Left renal cortex interstitium (tissue), 4 donors: ENCODE measurements around the gene FAT3. TPM values are rescaled to one million over a fixed set of nuclear protein-coding genes. Genes with fewer than 3 reads are reported as not detected.
A peak's percentile ranks its signal among the peaks of the same experiment; 100 is the strongest.

ENCODE experiments used
- DNase-seq, 4 donors: peaks; one replicate each; pipeline ENCODE4 v3.0.0-alpha.2; 2013; ENCODE audit warnings: low read depth in 4 of 4, low spot score in 2 of 4, missing footprints in 1 of 4
- polyA plus RNA-seq, 4 donors: library from polyadenylated mRNA; unstranded; fragments of 120-200 nt; gene quantifications; one replicate each; pipeline ENCODE4 v1.2.1, GENCODE V29; 2013; ENCODE audit not compliant: insufficient read length in 4 of 4

Gene FAT3
- polyA plus RNA-seq, 4 donors, result 6.9 to 14.5 (median 9.1) TPM

- peak in 1 of 4 donors; percentile 34 for DNase-seq
Measured at GRCh38 chr11:92227230-92227814, 2.7 kb downstream of the FAT3 start.

GRCh38 chr11:92227959-92228935, 3.6 kb downstream of the FAT3 start:
- no peak for DNase-seq

DNA sequence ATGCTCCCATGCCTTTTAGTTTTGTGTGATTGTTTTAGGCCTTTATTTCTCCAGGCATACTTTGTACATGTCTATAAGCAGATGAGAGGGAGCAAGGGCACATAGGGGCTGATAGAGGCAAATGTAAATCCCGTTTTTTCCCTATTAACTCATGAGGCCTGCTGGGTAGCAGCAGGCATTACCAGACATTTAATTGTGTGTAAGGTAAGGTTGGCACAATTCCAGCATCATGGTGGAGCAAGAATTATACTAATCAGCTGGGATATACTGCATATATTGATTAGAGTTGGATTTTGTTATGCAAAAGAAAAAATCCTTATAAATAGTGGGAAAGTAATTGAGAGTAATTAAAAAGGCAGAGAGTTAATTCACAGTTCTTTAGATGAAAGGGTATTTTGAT, 12.2 kb downstream of the FAT3 start:
- DNase-seq, result no peak

GRCh38 chr11:92240916-92241315, 16.3 kb downstream of the FAT3 start:
- DNase-seq, result no peak

DNA sequence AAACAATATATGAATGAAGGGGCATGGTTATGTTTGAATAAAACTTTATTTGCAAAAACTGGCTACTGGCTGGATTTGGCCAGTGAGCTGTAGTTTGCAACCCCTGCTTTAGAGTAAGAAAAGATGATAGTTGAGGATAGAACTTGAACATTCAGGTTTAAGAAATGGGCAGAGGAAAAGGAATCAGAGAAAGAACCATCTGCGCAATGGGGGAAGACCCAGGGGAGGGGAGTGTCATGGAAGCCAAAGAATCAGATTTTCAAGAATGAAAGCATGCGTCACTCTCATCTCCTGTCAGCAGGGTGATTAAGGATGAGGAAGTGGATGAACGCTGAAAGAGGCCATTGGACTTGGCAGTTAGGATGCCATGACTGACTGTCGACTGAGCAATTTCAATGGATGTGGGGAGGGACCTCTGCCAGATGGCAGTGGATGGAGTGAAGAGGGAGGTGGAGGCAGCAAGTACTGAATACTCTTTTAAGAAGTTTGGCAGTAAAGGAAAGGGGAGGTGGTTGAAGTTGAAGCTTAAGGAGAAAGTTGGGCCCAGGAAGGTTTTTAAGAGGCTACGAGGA, 21.2 kb downstream of the FAT3 start:
- DNase-seq, result no peak

GRCh38 chr11:92246630-92247029, 22.0 kb downstream of the FAT3 start:
- no peak for DNase-seq

- no peak for DNase-seq
Measured at GRCh38 chr11:92249156-92249753, 24.6 kb downstream of the FAT3 start.

GRCh38 chr11:92251980-92252379, 27.4 kb downstream of the FAT3 start:
- DNase-seq, result no peak

GRCh38 chr11:92253421-92253820, 28.8 kb downstream of the FAT3 start:
- DNase-seq, result no peak

GRCh38 chr11:92253945-92254344, 29.3 kb downstream of the FAT3 start:
- no peak for DNase-seq

DNA sequence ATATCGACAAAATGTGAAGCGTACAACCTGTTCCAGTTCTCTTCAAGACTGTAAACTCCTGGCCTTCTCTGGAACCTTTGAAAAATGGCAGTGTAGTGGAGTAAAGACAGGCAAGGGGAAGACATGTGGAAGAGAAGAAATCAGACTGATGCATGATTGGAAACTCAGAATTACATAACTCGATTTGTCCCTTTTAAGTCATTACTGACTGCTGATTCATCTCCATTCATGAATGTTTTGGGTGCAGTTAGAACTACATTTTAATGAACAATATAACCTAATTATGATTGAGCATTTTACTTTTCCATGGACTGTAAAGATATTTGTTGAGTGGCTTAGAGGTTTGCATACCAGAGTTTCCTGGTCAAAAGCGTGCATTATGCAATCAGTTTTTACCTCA, 32.9 kb downstream of the FAT3 start:
- DNase-seq, result no peak

DNA sequence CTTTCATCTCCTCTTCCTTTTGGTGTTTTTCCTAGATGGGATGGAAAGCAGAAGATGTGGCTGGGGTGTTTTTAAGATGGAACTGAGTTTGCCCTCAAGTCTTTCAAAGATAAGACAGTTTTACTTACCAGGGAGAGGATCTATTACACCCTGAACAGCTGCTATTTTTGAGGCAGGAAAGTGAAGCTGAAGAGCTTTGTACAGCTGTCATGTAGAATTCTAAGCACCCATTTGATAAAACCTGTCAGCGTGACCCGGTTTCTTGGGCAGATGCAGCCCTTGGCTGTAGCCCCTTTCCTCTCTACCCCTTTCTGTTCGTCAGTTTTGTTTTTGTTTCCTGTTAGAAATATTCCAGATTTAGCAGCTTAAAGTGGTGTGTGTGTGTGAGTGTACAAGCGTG, 35.2 kb downstream of the FAT3 start:
- DNase-seq, result no peak

DNA sequence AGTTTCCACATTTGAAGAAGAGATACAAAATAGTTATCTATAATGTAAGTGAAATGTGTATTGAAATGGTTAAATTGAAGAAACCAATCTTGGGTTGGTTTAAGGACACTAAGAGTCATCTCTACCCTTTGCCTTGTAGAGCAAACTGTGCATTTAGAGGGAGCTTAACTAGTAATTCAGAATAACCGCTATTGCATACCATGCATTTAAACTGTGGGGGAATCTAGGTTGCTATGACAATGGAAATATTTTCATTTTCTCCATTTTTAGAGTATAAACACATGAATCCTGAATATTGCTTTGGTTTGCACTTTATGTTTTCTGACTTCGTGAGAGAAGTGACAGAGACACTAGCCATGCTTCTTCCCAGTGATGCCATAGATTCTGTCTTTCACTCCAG, 39.7 kb downstream of the FAT3 start:
- DNase-seq, result no peak

DNA sequence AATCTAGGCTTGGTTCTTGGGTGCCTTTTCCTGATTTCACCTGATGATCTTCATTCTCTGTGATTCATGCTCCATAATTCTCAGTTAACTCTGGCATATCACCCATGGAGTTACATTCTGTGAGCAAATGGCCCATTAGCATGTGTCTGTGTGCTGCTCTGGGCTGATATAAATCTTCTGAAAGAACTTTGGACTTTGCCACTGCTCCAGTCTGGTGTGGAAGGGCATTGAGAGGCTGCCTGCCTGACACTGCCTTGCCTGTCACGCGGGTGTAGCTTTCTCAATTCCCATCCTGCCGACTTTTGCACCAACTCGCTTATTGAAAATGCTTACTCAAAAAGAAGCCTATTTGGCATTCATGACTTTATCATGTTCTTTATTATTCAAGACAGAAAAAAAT, 42.2 kb downstream of the FAT3 start:
- no peak for DNase-seq

- no peak for DNase-seq
Measured at GRCh38 chr11:92267278-92267677, 42.7 kb downstream of the FAT3 start.

DNA sequence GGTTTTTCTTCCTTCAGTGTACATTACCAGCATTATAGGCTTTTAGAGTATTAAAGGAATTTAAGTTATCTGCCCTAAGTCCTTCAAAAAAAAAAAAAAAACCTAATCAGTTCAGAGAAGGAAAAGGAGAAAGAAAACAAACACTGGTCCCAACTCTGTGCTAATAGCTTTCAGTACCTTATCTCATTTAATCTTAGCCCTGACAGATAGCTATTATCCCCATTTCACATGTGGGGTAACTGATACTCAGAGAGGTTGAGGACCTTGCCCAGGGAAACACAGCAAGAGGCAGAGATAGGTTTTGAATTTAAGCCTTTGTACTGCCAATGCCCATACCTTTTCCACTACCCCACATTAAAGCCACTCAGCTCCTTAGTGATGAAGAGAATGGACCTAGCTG, 43.4 kb downstream of the FAT3 start:
- DNase-seq, result no peak

GRCh38 chr11:92268546-92268945, 43.9 kb downstream of the FAT3 start:
- DNase-seq, result no peak

DNA sequence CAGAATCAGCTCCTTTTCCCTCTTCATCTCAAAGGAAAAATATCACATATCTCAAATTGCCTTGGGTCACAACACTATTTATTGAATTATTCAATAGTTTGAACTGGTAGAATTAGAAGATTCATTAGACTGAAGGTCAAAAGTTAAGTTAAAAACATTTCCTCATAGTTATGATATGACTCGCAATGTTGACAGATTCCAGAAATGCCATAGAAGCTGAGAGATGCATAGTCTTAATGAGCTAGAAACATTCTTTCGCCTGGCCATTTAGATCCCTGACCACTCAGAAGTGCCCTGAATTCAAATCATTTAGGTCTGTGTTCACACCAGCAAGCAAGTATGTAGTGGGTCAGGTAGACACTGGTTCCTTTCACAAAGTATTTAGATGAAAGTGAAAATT, 44.4 kb downstream of the FAT3 start:
- no peak for DNase-seq

GRCh38 chr11:92269841-92270240, 45.2 kb downstream of the FAT3 start:
- DNase-seq, result no peak

DNA sequence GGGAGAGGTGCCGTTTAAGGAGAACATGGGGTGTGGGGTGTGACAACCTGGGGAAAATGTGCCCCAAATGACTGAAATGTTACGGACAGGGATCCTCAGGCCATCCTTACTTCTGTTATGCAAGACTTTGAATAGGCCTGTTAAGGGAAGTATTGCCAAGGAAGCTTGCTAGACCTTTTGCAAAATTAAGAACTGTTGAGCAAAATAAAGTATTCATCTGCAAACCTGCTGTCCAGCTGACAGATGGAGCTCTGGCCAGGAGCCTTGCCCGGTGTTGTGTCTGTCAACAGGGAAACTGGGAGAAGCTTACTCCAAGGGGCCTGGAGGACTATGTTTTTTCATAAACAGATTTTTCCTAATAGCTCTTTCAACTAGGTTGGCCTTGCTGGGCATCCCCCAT, 48.0 kb downstream of the FAT3 start:
- no peak for DNase-seq
